Adrenal gland (tissue), 5 donors: ENCODE data around the gene BIK.

ENCODE experiments used
- CTCF ChIP-seq, 6 experiments: fragments of 450-650 bp in 4 of 6; fragments of 200-600 bp in 2 of 6; sonication (generic) in 1 of 6; IDR thresholded peaks; 1 replicate in 5 of 6; 2 replicates in 1 of 6; pipeline versions ENCODE4 v1.5.1 to v1.8.0; 2016 to 2021; ENCODE audit warnings: antibody characterized with exemption in 6 of 6, mild to moderate bottlenecking in 2 of 6, moderate library complexity in 1 of 6
- POLR2A ChIP-seq, 2 donors: fragments of 450-650 bp; IDR thresholded peaks; one replicate each; pipeline ENCODE4 v1.6.1; 2017; ENCODE audit warnings: antibody characterized with exemption in 2 of 2, mild to moderate bottlenecking in 2 of 2, moderate library complexity in 1 of 2
- donor health status: DM: no; HTN: no; CAD: no.

- TF ChIP-seq POLR2A (IDR thresholded peaks at IDR 0.05) (no peak), CTCF (IDR thresholded peaks at IDR 0.05) (no peak)
Observed at GRCh38 chr22:43134553-43134952, 24.0 kb downstream of the BIK start.
